ENCODE data around the gene RPL14. TPM values are rescaled to one million over a fixed set of nuclear protein-coding genes. Genes with fewer than 3 reads are reported as not detected.

RPL14 gene
- total RNA-seq, 4 donors from 2014 or later, result 306 to 534 (median 345) TPM

DNA sequence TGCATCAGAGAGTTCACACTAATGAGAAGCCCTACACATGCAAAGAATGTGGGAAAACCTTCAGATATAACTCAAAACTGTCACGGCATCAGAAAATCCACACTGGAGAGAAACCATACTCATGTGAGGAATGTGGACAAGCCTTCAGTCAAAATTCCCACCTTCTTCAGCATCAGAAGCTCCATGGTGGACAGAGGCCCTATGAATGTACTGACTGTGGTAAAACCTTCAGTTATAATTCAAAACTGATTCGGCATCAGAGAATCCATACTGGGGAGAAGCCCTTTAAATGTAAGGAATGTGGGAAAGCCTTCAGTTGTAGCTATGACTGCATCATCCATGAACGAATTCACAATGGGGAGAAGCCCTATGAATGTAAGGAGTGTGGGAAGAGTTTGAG lies 30.0 kb downstream of the RPL14 start:
- no peak for TF ChIP-seq CTCF (IDR thresholded peaks at IDR 0.05; ENCODE audit: low read depth)

DNA sequence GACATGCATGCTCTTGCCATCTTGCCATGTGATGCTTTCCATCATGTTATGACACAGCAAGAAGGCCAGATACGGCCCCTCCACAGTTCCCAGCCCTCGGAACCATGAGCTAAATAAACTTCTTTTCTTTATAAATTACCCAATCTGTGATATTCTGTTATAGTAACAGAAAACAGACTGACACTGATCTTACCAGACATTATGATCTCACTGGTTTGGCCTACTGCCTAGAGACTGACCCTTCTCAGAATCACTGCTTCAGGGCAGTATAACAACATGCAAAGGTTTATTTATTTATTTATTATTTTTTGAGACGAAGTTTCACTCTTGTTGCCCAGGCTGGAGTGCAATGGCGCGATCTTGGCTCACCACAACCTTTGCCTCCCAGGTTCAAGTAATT lies 33.8 kb downstream of the RPL14 start:
- no peak for TF ChIP-seq CTCF (IDR thresholded peaks at IDR 0.05; ENCODE audit: low read depth)

GRCh38 chr3:40494698-40495097 lies 37.6 kb downstream of the RPL14 start:
- no peak for TF ChIP-seq CTCF (IDR thresholded peaks at IDR 0.05; ENCODE audit: low read depth)

DNA sequence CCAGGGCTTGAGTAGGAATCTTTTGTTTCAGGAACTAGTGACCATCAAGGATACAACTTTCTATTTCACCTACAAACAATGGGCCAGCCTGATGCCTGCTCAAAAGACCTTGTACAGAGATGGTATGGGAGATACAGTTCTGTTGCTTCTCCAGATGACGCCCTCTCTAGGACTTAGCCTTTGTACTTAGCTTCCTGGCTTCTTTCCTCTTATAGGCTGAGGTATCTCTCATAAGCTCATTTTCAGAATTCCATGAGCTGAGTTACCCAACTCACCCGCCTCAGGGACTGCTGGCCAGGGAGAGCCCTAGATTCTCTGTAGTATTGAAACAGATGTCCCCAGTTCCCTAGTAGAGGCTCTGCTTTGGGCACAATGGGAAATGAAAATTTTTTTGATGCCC lies 40.1 kb downstream of the RPL14 start:
- no peak for TF ChIP-seq CTCF (IDR thresholded peaks at IDR 0.05; ENCODE audit: low read depth)

DNA sequence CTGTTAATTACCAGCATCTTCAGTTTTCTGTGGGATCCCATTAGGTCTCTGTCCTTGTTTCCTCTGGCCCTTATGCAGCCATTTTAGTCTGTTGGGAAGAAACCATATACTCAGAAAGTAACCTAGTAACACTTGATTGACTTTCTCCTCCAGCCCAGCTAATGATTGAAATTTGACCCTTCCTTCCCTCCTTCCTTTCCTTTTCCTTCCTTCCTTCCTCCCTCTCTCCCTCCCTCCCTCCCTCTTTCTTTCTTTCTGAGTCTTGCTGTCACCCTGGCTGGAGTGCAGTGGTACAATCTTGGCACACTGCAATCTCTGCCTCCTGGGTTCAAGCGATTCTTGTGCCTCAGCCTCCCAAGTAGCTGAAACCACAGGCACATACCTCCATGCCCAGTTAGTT lies 42.8 kb downstream of the RPL14 start:
- no peak for TF ChIP-seq CTCF (IDR thresholded peaks at IDR 0.05; ENCODE audit: low read depth)

- TF ChIP-seq CTCF (IDR thresholded peaks at IDR 0.05; ENCODE audit: low read depth), result no peak
Measured at GRCh38 chr3:40502034-40502433, 44.9 kb downstream of the RPL14 start.

DNA sequence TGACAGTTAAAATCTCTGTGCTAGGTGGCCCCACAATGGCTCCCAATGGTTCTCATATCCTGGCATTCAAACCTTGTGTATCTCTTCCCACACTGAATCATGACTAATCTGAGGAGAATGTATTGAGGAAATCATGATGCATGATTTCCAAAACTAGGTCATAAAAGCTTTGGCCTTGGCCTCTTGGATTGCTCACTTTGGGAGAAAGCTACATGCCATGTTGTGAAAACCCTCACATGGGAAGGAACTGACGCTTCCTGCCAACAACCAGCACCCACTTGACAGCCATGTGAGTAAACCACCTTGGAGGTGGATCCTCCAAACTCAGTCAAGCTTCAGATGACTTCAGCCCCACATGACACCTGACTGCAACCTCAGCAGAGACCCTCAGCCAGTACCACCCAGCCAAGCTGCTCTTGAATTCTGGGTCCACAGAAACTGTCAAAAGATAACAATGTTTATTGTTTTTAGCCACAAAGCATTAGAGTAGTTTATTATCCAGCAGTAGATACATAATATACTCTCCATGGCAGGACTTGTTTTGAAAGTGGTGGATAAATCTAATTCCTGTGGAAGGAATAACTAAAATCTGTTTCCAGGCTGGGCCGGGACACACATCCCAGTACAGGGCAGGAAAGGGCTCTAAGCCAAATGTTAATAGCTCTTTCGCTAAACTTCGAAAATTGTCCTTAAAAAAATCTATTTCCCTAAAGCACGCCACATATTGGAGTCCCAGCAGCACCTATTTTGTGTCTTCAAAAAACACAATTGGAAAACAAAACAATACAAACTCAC lies 47.7 kb downstream of the RPL14 start:
- TF ChIP-seq CTCF (IDR thresholded peaks at IDR 0.05; ENCODE audit: low read depth), result no peak
